H1 (cell line): ENCODE results near the gene ANKS1B. TPM values are rescaled to one million over a fixed set of nuclear protein-coding genes. Genes with fewer than 3 reads are reported as not detected.

Experiments used
- CBX8 ChIP-seq: fragments of 300-800, 300-1000 bp; sonication (generic); IDR thresholded peaks from 2 replicates; pipeline ENCODE4 v1.7.1; 2016; ENCODE audit warnings: low read depth, low read length, borderline replicate concordance
- POLR2AphosphoS5 ChIP-seq: IDR thresholded peaks from 2 replicates; pipeline ENCODE4 v1.6.1; 2011; ENCODE audit warnings: low read depth, low read length
- RFX5 ChIP-seq: IDR thresholded peaks from 2 replicates; pipeline ENCODE4 v1.6.1; 2011; ENCODE audit warnings: low read depth, low read length, improper control_type of control experiment, borderline replicate concordance
- polyA plus RNA-seq, 7 experiments: library from polyadenylated mRNA; depleted of rRNA in 3 of 7; stranded (reverse) in 5 of 7; unstranded in 2 of 7; fragments of >200 nt in 5 of 7; fragments of 200-250 nt in 2 of 7; gene quantifications; 1 replicate in 5 of 7; 2 replicates in 1 of 7; 4 replicates in 1 of 7; pipeline versions ENCODE4 v1.2.1 to v1.2.3, GENCODE V29; 2011 to 2013; ENCODE audit warnings: missing spikeins in 2 of 7, mixed read lengths in 2 of 7
- total RNA-seq: library from RNA; stranded (reverse); fragmentation: NEBNext Ultra II Directional; extraction: Animal tissue kit (Norgen Biotek cat#: 25700); gene quantifications from 2 replicates; pipeline ENCODE4 v1.2.1, GENCODE V29; 2021

Gene ANKS1B
- total and polyA plus RNA-seq, 2 of the 8 experiments (the other 6 are each of a cell fraction or from before 2014, with no cell fraction given): 2.7 to 6.1 TPM

DNA sequence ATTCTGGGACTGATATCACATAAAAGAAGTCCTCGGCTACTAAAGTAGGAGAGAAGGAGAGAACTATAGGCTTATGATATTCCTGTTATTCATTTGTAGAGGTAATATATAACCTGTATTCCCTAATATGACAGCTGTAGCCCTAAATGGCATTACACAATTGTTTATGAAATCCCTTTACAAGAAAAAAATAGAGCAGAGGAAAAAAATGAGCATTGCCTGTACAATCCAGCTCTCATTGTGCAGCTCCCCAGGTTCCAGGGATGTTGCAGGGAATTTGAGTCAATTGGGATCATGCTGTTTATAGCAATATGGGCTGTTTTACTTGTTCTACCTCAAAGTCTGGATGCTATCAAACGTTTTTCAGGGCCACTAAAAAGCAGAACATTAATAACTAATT, 1166.5 kb downstream of the ANKS1B start (continued):
- TF ChIP-seq RFX5: no peak
- TF ChIP-seq POLR2AphosphoS5: no peak
- TF ChIP-seq CBX8: no peak
- TF ChIP-seq, all 59 proteins: peak for 0
